HepG2 (cell line): Measurements from ENCODE around the gene ANKS1A. TPM values are rescaled to one million over a fixed set of nuclear protein-coding genes. Genes with fewer than 3 reads are reported as not detected.

Experiments used
- ASH2L ChIP-seq: fragments of 300-600, 200-600 bp; sonication (generic); IDR thresholded peaks from 2 replicates; pipeline ENCODE4 v1.7.0; 2017; ENCODE audit warnings: low read depth, mild to moderate bottlenecking, moderate library complexity, mixed read lengths, low read length; ENCODE audit not compliant: insufficient read length
- CCDC6 ChIP-seq: sonication (generic); formaldehyde crosslinking; IDR thresholded peaks from 2 replicates; pipeline ENCODE4 v1.8.1; 2022; ENCODE audit warnings: mild to moderate bottlenecking, missing genetic modification reagents, moderate library complexity
- CHCHD3 ChIP-seq: sonication (generic); formaldehyde crosslinking; IDR thresholded peaks from 2 replicates; pipeline ENCODE4 v1.8.0; 2022; ENCODE audit warnings: mild to moderate bottlenecking, missing genetic modification reagents, moderate library complexity
- FUBP1 ChIP-seq: sonication (generic); formaldehyde crosslinking; IDR thresholded peaks from 2 replicates; pipeline ENCODE4 v1.5.1; 2020; ENCODE audit warnings: missing genetic modification reagents, mild to moderate bottlenecking, borderline replicate concordance
- GFI1 ChIP-seq: sonication (generic); formaldehyde crosslinking; IDR thresholded peaks from 2 replicates; pipeline ENCODE4 v1.5.0; 2020; ENCODE audit warnings: missing genetic modification reagents, mild to moderate bottlenecking, borderline replicate concordance
- HMG20B ChIP-seq: conservative IDR thresholded peaks from 2 replicates; pipeline ENCODE4 v1.6.1; 2016; ENCODE audit warnings: missing genetic modification reagents, missing compliant biosample characterization
- MAF1 ChIP-seq: sonication (generic); formaldehyde crosslinking; IDR thresholded peaks from 2 replicates; pipeline ENCODE4 v1.5.0; 2020; ENCODE audit warnings: missing genetic modification reagents, borderline replicate concordance
- MAFF ChIP-seq: IDR thresholded peaks from 2 replicates; pipeline ENCODE4 v1.6.1; 2011; ENCODE audit warnings: low read depth, low read length, improper control_type of control experiment
- PHF8 ChIP-seq: sonication (generic); formaldehyde crosslinking; IDR thresholded peaks from 2 replicates; pipeline ENCODE4 v1.5.0; 2020; ENCODE audit warnings: missing genetic modification reagents
- PPARG ChIP-seq: conservative IDR thresholded peaks from 2 replicates; pipeline ENCODE4 v1.6.1; 2016; ENCODE audit warnings: missing biosample characterization, missing genetic modification reagents
- SATB2 ChIP-seq: sonication (generic); formaldehyde crosslinking; IDR thresholded peaks from 2 replicates; pipeline ENCODE4 v1.5.0; 2020; ENCODE audit warnings: missing genetic modification reagents
- SOX5 ChIP-seq: IDR thresholded peaks from 2 replicates; pipeline ENCODE4 v1.6.1; 2016; ENCODE audit warnings: borderline replicate concordance
- SOX6 ChIP-seq, 2 experiments: fragments of 450-650 bp in 1 of 2; sonication (generic) in 1 of 2; formaldehyde crosslinking in 1 of 2; IDR thresholded peaks; 2 replicates each; pipeline versions ENCODE4 v1.4.0 to v1.6.1; 2017 to 2020; ENCODE audit warnings: antibody characterized with exemption in 1 of 2, mild to moderate bottlenecking in 1 of 2, missing genetic modification reagents in 1 of 2
- STAG1 ChIP-seq: sonication (generic); formaldehyde crosslinking; IDR thresholded peaks from 2 replicates; pipeline ENCODE4 v1.4.0; 2020; ENCODE audit warnings: missing genetic modification reagents
- SUZ12 ChIP-seq: fragments of 150-350 bp; IDR thresholded peaks from 2 replicates; pipeline ENCODE4 v1.6.1; 2014; ENCODE audit warnings: low read depth, low read length
- ZBTB20 ChIP-seq: sonication (generic); formaldehyde crosslinking; IDR thresholded peaks from 2 replicates; pipeline ENCODE4 v1.8.1; 2023; ENCODE audit warnings: missing genetic modification reagents, low read depth, mild to moderate bottlenecking, borderline replicate concordance
- ZNF510 ChIP-seq: sonication (generic); formaldehyde crosslinking; IDR thresholded peaks from 2 replicates; pipeline ENCODE4 v1.4.0; 2020; ENCODE audit warnings: low read depth, mild to moderate bottlenecking, missing genetic modification reagents
- ZNF576 ChIP-seq: sonication (generic); formaldehyde crosslinking; IDR thresholded peaks from 2 replicates; pipeline ENCODE4 v1.4.0; 2020; ENCODE audit warnings: mild to moderate bottlenecking, missing genetic modification reagents
- ZNF614 ChIP-seq: IDR thresholded peaks from 2 replicates; pipeline ENCODE4 v1.6.1; 2018; ENCODE audit warnings: missing biosample characterization, missing genetic modification reagents, inconsistent platforms, borderline replicate concordance
- ZNF724P ChIP-seq: sonication (generic); formaldehyde crosslinking; IDR thresholded peaks from 2 replicates; pipeline ENCODE4 v1.8.0; 2022; ENCODE audit warnings: missing genetic modification reagents, borderline replicate concordance
- ZNF746 ChIP-seq: sonication (generic); formaldehyde crosslinking; IDR thresholded peaks from 2 replicates; pipeline ENCODE4 v1.8.0; 2022; ENCODE audit warnings: mild to moderate bottlenecking, missing genetic modification reagents
- ZNF773 ChIP-seq: sonication (generic); formaldehyde crosslinking; IDR thresholded peaks from 2 replicates; pipeline ENCODE4 v1.4.0; 2020; ENCODE audit warnings: missing genetic modification reagents, borderline replicate concordance
- ZNF782 ChIP-seq: sonication (generic); formaldehyde crosslinking; IDR thresholded peaks from 2 replicates; pipeline ENCODE4 v1.4.0; 2020; ENCODE audit warnings: missing genetic modification reagents, mild to moderate bottlenecking, borderline replicate concordance
- polyA plus RNA-seq, 8 experiments: library from polyadenylated mRNA; depleted of rRNA in 3 of 8; stranded (reverse) in 7 of 8; unstranded in 1 of 8; fragments of >200 nt; fragmentation: Illumina TruSeq in 4 of 8; extraction: Trizol in 4 of 8; gene quantifications; 2 replicates each; pipeline versions ENCODE4 v1.2.1 to v1.2.3, GENCODE V29; 2011 to 2016; ENCODE audit warnings: low read depth in 4 of 8, missing spikeins in 1 of 8, mixed read lengths in 1 of 8; ENCODE audit not compliant: insufficient read depth in 1 of 8
- total RNA-seq, 5 experiments: library from RNA; depleted of rRNA; stranded (reverse); fragments of >200 nt; fragmentation: Illumina TruSeq; extraction: Trizol; gene quantifications; 2 replicates each; pipeline ENCODE4 v1.2.3, GENCODE V29; 2016; ENCODE audit warnings: low read depth in 1 of 5
- TF ChIP-seq, protein P1 (sequence below): sonication (generic); formaldehyde crosslinking; IDR thresholded peaks from 2 replicates; pipeline ENCODE4 v1.4.0; 2020; ENCODE audit warnings: mild to moderate bottlenecking, missing genetic modification reagents
- TF ChIP-seq, protein P2 (sequence below): sonication (generic); formaldehyde crosslinking; IDR thresholded peaks from 2 replicates; pipeline ENCODE4 v1.4.0; 2020; ENCODE audit warnings: missing genetic modification reagents

ANKS1A gene
- total and polyA plus RNA-seq, 2 of the 13 experiments (the other 11 are each of a cell fraction or from before 2014, with no cell fraction given): 7.2 to 15.1 TPM

- TF ChIP-seq ZNF576 (CRISPR knock-in tag): no peak
- no peak for TF ChIP-seq SATB2 (CRISPR knock-in tag)
- TF ChIP-seq ZNF510 (CRISPR knock-in tag): no peak
- TF ChIP-seq, protein P1, sequence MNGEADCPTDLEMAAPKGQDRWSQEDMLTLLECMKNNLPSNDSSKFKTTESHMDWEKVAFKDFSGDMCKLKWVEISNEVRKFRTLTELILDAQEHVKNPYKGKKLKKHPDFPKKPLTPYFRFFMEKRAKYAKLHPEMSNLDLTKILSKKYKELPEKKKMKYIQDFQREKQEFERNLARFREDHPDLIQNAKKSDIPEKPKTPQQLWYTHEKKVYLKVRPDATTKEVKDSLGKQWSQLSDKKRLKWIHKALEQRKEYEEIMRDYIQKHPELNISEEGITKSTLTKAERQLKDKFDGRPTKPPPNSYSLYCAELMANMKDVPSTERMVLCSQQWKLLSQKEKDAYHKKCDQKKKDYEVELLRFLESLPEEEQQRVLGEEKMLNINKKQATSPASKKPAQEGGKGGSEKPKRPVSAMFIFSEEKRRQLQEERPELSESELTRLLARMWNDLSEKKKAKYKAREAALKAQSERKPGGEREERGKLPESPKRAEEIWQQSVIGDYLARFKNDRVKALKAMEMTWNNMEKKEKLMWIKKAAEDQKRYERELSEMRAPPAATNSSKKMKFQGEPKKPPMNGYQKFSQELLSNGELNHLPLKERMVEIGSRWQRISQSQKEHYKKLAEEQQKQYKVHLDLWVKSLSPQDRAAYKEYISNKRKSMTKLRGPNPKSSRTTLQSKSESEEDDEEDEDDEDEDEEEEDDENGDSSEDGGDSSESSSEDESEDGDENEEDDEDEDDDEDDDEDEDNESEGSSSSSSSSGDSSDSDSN: no peak
- no peak for TF ChIP-seq ZNF724P (CRISPR knock-in tag)
- no peak for TF ChIP-seq MAFF
- TF ChIP-seq STAG1 (CRISPR knock-in tag): peak; percentile 82
- no peak for TF ChIP-seq ZNF746 (CRISPR knock-in tag)
- 0 out of 2 replicates have a peak, but pooled peaks have one; percentile 14 for TF ChIP-seq PPARG (CRISPR knock-in tag)
- no peak for TF ChIP-seq MAF1 (CRISPR knock-in tag)
- 0 out of 2 replicates have a peak, but pooled peaks have one; percentile 4 for TF ChIP-seq HMG20B (CRISPR knock-in tag)
- TF ChIP-seq, protein P2, sequence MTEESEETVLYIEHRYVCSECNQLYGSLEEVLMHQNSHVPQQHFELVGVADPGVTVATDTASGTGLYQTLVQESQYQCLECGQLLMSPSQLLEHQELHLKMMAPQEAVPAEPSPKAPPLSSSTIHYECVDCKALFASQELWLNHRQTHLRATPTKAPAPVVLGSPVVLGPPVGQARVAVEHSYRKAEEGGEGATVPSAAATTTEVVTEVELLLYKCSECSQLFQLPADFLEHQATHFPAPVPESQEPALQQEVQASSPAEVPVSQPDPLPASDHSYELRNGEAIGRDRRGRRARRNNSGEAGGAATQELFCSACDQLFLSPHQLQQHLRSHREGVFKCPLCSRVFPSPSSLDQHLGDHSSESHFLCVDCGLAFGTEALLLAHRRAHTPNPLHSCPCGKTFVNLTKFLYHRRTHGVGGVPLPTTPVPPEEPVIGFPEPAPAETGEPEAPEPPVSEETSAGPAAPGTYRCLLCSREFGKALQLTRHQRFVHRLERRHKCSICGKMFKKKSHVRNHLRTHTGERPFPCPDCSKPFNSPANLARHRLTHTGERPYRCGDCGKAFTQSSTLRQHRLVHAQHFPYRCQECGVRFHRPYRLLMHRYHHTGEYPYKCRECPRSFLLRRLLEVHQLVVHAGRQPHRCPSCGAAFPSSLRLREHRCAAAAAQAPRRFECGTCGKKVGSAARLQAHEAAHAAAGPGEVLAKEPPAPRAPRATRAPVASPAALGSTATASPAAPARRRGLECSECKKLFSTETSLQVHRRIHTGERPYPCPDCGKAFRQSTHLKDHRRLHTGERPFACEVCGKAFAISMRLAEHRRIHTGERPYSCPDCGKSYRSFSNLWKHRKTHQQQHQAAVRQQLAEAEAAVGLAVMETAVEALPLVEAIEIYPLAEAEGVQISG (CRISPR knock-in tag): no peak
- no peak for TF ChIP-seq FUBP1
- TF ChIP-seq ZBTB20: no peak
- TF ChIP-seq ZNF773 (CRISPR knock-in tag): no peak
- 0 out of 2 replicates have a peak, but pooled peaks have one; percentile 35 for TF ChIP-seq GFI1 (CRISPR knock-in tag)
- no peak for TF ChIP-seq CHCHD3 (CRISPR knock-in tag)
- TF ChIP-seq CCDC6: no peak
- no peak for TF ChIP-seq ZNF782 (CRISPR knock-in tag)
- 0 out of 2 replicates have a peak, but pooled peaks have one; percentile 25 for TF ChIP-seq ZNF614 (CRISPR knock-in tag)
- no peak for TF ChIP-seq SUZ12
- TF ChIP-seq ASH2L: peak; percentile 25
- TF ChIP-seq SOX5 (CRISPR knock-in tag): no peak
- TF ChIP-seq SOX6 (IDR thresholded peaks at IDR 0.05): no peak
- no peak for TF ChIP-seq SOX6 (CRISPR knock-in tag; IDR thresholded peaks at IDR 0.05)
- no peak for TF ChIP-seq PHF8 (CRISPR knock-in tag)
Measured at GRCh38 chr6:34986845-34987246, 97.8 kb downstream of the ANKS1A start (continued).
